HG02970 (cell line): Measurements from ENCODE around the gene RELL1.

Experiments
- ATAC-seq: cut with Tn5 transposase; IDR thresholded peaks from one replicate; pipeline ENCODE4 v1.9.1; 2021; ENCODE audit warnings: mild to moderate bottlenecking, moderate library complexity, moderate number of reproducible peaks; ENCODE audit not compliant: unreplicated experiment, low FRiP score

The RELL1 gene

GRCh38 chr4:37686373-37687193, at the start of gene RELL1:
RELL1 (minus strand) TSS chr4:37686376; CDS start chr4:37686287, 89 bp downstream.
- ATAC-seq, result peak; percentile 85

- ATAC-seq, result no peak
These were observed 49.4 kb upstream of the RELL1 start for GRCh38 chr4:37735578-37735977.

GRCh38 chr4:37734989-37735388, 48.8 kb upstream of the RELL1 start:
- ATAC-seq, result no peak

GRCh38 chr4:37733240-37733867, 47.2 kb upstream of the RELL1 start:
- no peak for ATAC-seq

GRCh38 chr4:37732526-37733186, 46.5 kb upstream of the RELL1 start:
- ATAC-seq, result no peak

- ATAC-seq, result no peak
These were observed 43.5 kb upstream of the RELL1 start for GRCh38 chr4:37729649-37730004.

- ATAC-seq, result no peak
These were observed 41.9 kb upstream of the RELL1 start for GRCh38 chr4:37728064-37728463.

GRCh38 chr4:37727635-37728034, 41.5 kb upstream of the RELL1 start:
- ATAC-seq, result no peak

- ATAC-seq, result no peak
These were observed 40.5 kb upstream of the RELL1 start for GRCh38 chr4:37726666-37727065.

GRCh38 chr4:37725718-37726117, 39.5 kb upstream of the RELL1 start:
- ATAC-seq, result no peak

- no peak for ATAC-seq
These were observed 36.9 kb upstream of the RELL1 start for GRCh38 chr4:37723067-37723466.

- ATAC-seq, result no peak
These were observed 35.9 kb upstream of the RELL1 start for GRCh38 chr4:37721995-37722638.

GRCh38 chr4:37719021-37719420, 32.8 kb upstream of the RELL1 start:
- no peak for ATAC-seq

- ATAC-seq, result no peak
These were observed 31.4 kb upstream of the RELL1 start for GRCh38 chr4:37717576-37717975.

- no peak for ATAC-seq
These were observed 29.8 kb upstream of the RELL1 start for GRCh38 chr4:37715889-37716402.

- ATAC-seq, result no peak
These were observed 24.3 kb upstream of the RELL1 start for GRCh38 chr4:37710491-37710890.

- ATAC-seq, result no peak
These were observed 19.9 kb upstream of the RELL1 start for GRCh38 chr4:37706032-37706431.

GRCh38 chr4:37705571-37705970, 19.4 kb upstream of the RELL1 start:
- no peak for ATAC-seq

- ATAC-seq, result no peak
These were observed 13.8 kb upstream of the RELL1 start for GRCh38 chr4:37699868-37700481.

GRCh38 chr4:37697566-37697965, 11.4 kb upstream of the RELL1 start:
- no peak for ATAC-seq
